DND-41 (cell line): ENCODE data around the gene POLN.
"Not testable (repeated sequence)": the region's sequence is repeated elsewhere in the genome, so short reads cannot be mapped to it uniquely, and the experiment has no call there.

ENCODE experiments used
- ATAC-seq: fragments of 200-7000 bp; cut with Tn5 transposase; 3 replicates; pipeline ENCODE4 v1.9.1; 2021; ENCODE audit warnings: low read depth; ENCODE audit not compliant: insufficient read depth
- DNase-seq: peaks from one replicate; pipeline ENCODE4 v3.0.0-alpha.2; 2020
- H2AFZ ChIP-seq: 2 replicates; pipeline ENCODE4 v1.6.0; 2012; ENCODE audit warnings: low read depth, low read length
- H3K27ac ChIP-seq: 2 replicates; pipeline ENCODE4 v1.5.1; 2012; ENCODE audit warnings: low read length, inconsistent platforms
- H3K27me3 ChIP-seq: fragments of 200-600 bp; sonication (generic); 2 replicates; pipeline ENCODE4 v1.6.0; 2012; ENCODE audit warnings: low read length, mild to moderate bottlenecking, inconsistent platforms; ENCODE audit not compliant: insufficient read depth, poor library complexity
- H3K36me3 ChIP-seq: 2 replicates; pipeline ENCODE4 v1.5.1; 2012; ENCODE audit warnings: low read length, inconsistent platforms; ENCODE audit not compliant: insufficient read depth
- H3K4me1 ChIP-seq: 2 replicates; pipeline ENCODE4 v1.5.1; 2012; ENCODE audit warnings: mild to moderate bottlenecking, low read length; ENCODE audit not compliant: insufficient read depth
- H3K4me2 ChIP-seq: 2 replicates; pipeline ENCODE4 v1.6.0; 2012; ENCODE audit warnings: mild to moderate bottlenecking, moderate library complexity, low read length, inconsistent platforms; ENCODE audit not compliant: insufficient read depth
- H3K4me3 ChIP-seq, 2 experiments: fragments of 200-600 bp in 1 of 2; shearing (Covaris generic) in 1 of 2; 2 replicates each; pipeline ENCODE4 v1.5.1; 2012 to 2016; ENCODE audit warnings: inconsistent platforms in 2 of 2, low read length in 2 of 2, mild to moderate bottlenecking in 2 of 2, low read depth in 1 of 2, moderate library complexity in 1 of 2
- H3K79me2 ChIP-seq: 2 replicates; pipeline ENCODE4 v1.6.0; 2012; ENCODE audit warnings: low read length, inconsistent platforms; ENCODE audit not compliant: insufficient read depth
- H3K9ac ChIP-seq: 2 replicates; pipeline ENCODE4 v1.6.0; 2012; ENCODE audit warnings: low read depth, mild to moderate bottlenecking, inconsistent platforms, low read length, moderate library complexity
- H3K9me3 ChIP-seq: 2 replicates; pipeline ENCODE4 v1.5.1; 2012; ENCODE audit warnings: low read length, moderate library complexity, mild to moderate bottlenecking, inconsistent platforms; ENCODE audit not compliant: insufficient read depth, severe bottlenecking
- H4K20me1 ChIP-seq: 2 replicates; pipeline ENCODE4 v1.6.0; 2012; ENCODE audit warnings: low read length; ENCODE audit not compliant: insufficient read depth
- EZH2 ChIP-seq: IDR thresholded peaks from 3 replicates; pipeline ENCODE4 v1.6.1; 2012; ENCODE audit warnings: borderline replicate concordance, low read depth, mild to moderate bottlenecking, moderate library complexity, low read length, inconsistent platforms; ENCODE audit not compliant: severe bottlenecking
- TF ChIP-seq, protein P1 (sequence below): IDR thresholded peaks from 2 replicates; pipeline ENCODE4 v1.5.1; 2012; ENCODE audit warnings: borderline replicate concordance, low read length, moderate library complexity, mild to moderate bottlenecking; ENCODE audit not compliant: poor library complexity, severe bottlenecking; ENCODE audit errors: extremely low read depth

The POLN gene

DNA sequence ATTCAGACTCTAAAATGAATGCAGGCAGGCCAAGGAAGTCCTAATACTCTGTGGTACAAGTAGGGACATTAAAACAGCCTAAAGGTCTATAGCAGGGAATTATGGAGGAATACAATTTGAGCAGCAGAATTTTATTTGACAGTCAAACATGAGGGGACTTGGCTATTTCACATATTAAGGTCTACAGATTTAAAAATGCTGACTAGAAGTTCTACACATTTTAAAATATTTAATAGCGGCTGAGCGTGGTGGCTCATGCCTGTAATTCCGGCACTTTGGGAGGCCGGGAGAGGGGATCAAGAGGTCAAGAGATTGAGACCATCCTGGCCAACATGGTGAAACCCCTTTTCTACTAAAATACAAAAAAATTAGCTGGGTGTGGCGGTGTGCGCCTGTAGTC, 10.8 kb downstream of the POLN start:
- no peak overlapping the region for H3K9ac ChIP-seq
- peaks cover 21% of the 10 kb centered on the region for H3K79me2 ChIP-seq
- H3K4me2 ChIP-seq, result no peak overlapping the region
- no peaks in the 10 kb centered on the region for H3K9me3 ChIP-seq
- TF ChIP-seq, protein P1, sequence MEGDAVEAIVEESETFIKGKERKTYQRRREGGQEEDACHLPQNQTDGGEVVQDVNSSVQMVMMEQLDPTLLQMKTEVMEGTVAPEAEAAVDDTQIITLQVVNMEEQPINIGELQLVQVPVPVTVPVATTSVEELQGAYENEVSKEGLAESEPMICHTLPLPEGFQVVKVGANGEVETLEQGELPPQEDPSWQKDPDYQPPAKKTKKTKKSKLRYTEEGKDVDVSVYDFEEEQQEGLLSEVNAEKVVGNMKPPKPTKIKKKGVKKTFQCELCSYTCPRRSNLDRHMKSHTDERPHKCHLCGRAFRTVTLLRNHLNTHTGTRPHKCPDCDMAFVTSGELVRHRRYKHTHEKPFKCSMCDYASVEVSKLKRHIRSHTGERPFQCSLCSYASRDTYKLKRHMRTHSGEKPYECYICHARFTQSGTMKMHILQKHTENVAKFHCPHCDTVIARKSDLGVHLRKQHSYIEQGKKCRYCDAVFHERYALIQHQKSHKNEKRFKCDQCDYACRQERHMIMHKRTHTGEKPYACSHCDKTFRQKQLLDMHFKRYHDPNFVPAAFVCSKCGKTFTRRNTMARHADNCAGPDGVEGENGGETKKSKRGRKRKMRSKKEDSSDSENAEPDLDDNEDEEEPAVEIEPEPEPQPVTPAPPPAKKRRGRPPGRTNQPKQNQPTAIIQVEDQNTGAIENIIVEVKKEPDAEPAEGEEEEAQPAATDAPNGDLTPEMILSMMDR, result no peak
- no peak for TF ChIP-seq EZH2
- H3K4me1 ChIP-seq, result peaks cover 4% of the 10 kb centered on the region; the same call in 1 of the 2 replicates
- H3K27ac ChIP-seq, result no peak overlapping the region
- no peaks in the 10 kb centered on the region for H3K27me3 ChIP-seq
- DNase-seq (no peak), ATAC-seq (no peak)
- H3K4me3 ChIP-seq, result no peak overlapping the region
- peaks cover 15% of the 10 kb centered on the region; the same call in 1 of the 2 replicates for H4K20me1 ChIP-seq
- no peak overlapping the region for H2AFZ ChIP-seq
- peaks cover 59% of the 10 kb centered on the region for H3K36me3 ChIP-seq

DNA sequence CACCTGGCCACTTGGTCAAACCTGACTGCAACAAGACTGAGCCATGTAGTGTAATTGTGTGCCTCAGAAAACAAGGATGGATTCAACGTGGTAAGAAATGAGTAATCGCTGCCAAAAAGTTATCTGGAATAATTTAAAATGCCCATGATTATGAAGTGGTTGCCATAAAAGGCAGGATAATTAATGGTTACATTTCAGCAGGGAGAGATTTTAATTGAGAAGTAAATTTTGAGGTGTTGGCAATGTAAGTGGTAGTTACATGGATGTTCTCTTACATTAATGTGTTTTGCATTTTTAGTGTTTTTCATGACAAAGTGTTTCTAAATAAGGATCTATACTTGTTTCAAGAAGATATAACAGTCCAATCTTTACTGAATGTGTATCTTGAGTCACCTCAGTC, 15.7 kb downstream of the POLN start:
- DNase-seq (no peak), ATAC-seq (no peak)
- Histone ChIP-seq H3K79me2 (no peaks in the 10 kb centered on the region; the same call in 1 of the 2 replicates), H3K4me3 (no peak overlapping the region), H3K27ac (no peak overlapping the region), H3K9ac (no peak overlapping the region), H3K27me3 (no peaks in the 10 kb centered on the region), H3K4me1 (no peaks in the 10 kb centered on the region), H3K9me3 (no peaks in the 10 kb centered on the region), H2AFZ (no peak overlapping the region), H3K4me2 (no peak overlapping the region), H3K36me3 (peaks cover 44% of the 10 kb centered on the region), H4K20me1 (peaks cover 4% of the 10 kb centered on the region; the same call in 1 of the 2 replicates)
- TF ChIP-seq EZH2, result no peak
- TF ChIP-seq, protein P1, result no peak

DNA sequence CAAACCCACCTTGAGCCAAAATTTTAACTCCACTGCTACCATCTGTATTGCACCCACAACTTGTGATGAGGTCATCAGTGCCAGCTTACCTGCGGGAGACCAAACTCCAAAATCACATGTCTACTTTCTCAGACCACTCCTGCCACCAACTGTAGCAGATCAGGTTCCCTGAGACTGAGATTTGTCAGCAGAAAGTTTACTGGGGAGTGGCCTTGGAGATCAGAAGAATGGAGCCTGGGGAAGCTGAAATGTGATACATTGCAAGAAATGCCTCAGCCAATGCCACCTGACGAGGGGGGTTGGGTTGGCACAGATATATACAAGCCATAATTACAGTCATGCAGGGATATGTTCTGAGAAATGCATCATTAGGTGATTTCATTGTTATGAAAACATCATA, 19.1 kb downstream of the POLN start:
- no peak for ATAC-seq
- no peaks in the 10 kb centered on the region for H3K4me1 ChIP-seq
- no peak overlapping the region for H2AFZ ChIP-seq
- peaks cover 34% of the 10 kb centered on the region for H3K36me3 ChIP-seq
- H3K4me3 ChIP-seq, result no peak overlapping the region
- no peaks in the 10 kb centered on the region for H3K27me3 ChIP-seq
- DNase-seq, result no peak
- H4K20me1 ChIP-seq, result peaks cover 8% of the 10 kb centered on the region; the same call in 1 of the 2 replicates
- H3K27ac ChIP-seq, result no peak overlapping the region
- no peaks in the 10 kb centered on the region for H3K9me3 ChIP-seq
- H3K4me2 ChIP-seq, result no peak overlapping the region
- H3K9ac ChIP-seq, result no peak overlapping the region
- no peaks in the 10 kb centered on the region for H3K79me2 ChIP-seq
- no peak for TF ChIP-seq EZH2
- TF ChIP-seq, protein P1, result no peak

DNA sequence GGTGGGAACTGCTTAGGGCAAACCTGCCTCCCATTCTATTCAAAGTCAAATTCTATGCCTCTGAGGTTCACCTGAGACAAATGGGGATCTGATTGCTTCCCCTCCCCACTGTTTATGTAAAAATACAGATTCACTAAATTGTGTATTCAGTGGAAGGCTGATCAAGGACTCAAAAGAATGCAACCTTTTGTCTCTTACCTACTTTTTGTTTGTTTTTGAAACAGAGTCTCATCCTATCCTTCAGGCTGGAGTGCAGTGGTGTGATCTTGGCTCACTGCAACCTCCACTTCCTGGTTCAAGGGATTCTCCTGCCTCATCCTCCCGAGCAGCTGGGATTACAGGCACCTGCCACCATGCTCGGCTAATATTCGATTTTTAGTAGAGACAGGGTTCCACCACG, 20.5 kb downstream of the POLN start:
- not testable (repeated sequence) for DNase-seq, H3K4me2 ChIP-seq, H3K9me3 ChIP-seq, H3K79me2 ChIP-seq, H3K4me1 ChIP-seq, H3K27ac ChIP-seq, H3K9ac ChIP-seq, H3K4me3 ChIP-seq, ATAC-seq, H2AFZ ChIP-seq, H3K27me3 ChIP-seq
- H3K36me3 ChIP-seq, result peaks cover 20% of the 10 kb centered on the region
- H4K20me1 ChIP-seq, result peaks cover 11% of the 10 kb centered on the region; the same call in 1 of the 2 replicates
